Prostate gland (tissue), 2 donors: ENCODE results near the gene CDC20B. TPM values are rescaled to one million over a fixed set of nuclear protein-coding genes. Genes with fewer than 3 reads are reported as not detected.
"Not testable (repeated sequence)": the region's sequence is repeated elsewhere in the genome, so short reads cannot be mapped to it uniquely, and the experiment has no call there.

Experiments
- DNase-seq: peaks from one replicate; pipeline ENCODE4 v3.0.0-alpha.2; 2019; ENCODE audit warnings: low spot score
- H3K27ac ChIP-seq, 2 donors: fragments of 200-600 bp; sonication (generic); 2 replicates each; pipeline ENCODE4 v1.5.1; 2017 to 2019
- H3K27me3 ChIP-seq: fragments of 200-600 bp; sonication (generic); replicated peaks from 2 replicates; pipeline ENCODE4 v1.5.1; 2019; ENCODE audit not compliant: insufficient read depth
- H3K36me3 ChIP-seq, 2 donors: fragments of 200-600 bp; sonication (generic); 1 replicate in 1 of 2; 2 replicates in 1 of 2; pipeline versions ENCODE4 v1.5.1 to v1.8.1; 2017 to 2019
- H3K4me1 ChIP-seq: fragments of 200-600 bp; sonication (generic); replicated peaks from 2 replicates; pipeline ENCODE4 v1.5.1; 2019
- H3K4me3 ChIP-seq, 2 donors: fragments of 200-600 bp; sonication (generic); 2 replicates each; pipeline ENCODE4 v1.5.1; 2017 to 2019
- H3K9me3 ChIP-seq: fragments of 200-600 bp; sonication (generic); 2 replicates; pipeline ENCODE4 v1.5.1; 2017
- CTCF ChIP-seq, 4 experiments: fragments of 200-600 bp in 2 of 4; fragments of 450-650 bp in 2 of 4; sonication (generic) in 2 of 4; IDR thresholded peaks; 1 replicate in 3 of 4; 2 replicates in 1 of 4; pipeline ENCODE4 v1.5.1; 2016 to 2019; ENCODE audit warnings: antibody characterized with exemption in 4 of 4, mild to moderate bottlenecking in 2 of 4, moderate library complexity in 2 of 4
- POLR2A ChIP-seq: fragments of 450-650 bp; IDR thresholded peaks from one replicate; pipeline ENCODE4 v1.6.1; 2016; ENCODE audit warnings: antibody characterized with exemption, mild to moderate bottlenecking
- POLR2AphosphoS5 ChIP-seq: sonication (generic); formaldehyde crosslinking; IDR thresholded peaks from one replicate; pipeline ENCODE4 v1.6.1; 2017; ENCODE audit warnings: antibody characterized with exemption
- WGBS: methylation state at CpG from one replicate; pipeline ENCODE4 v1.1.5; 2018; 5-methylcytosine and 5-hydroxymethylcytosine counted together
- intact Hi-C: fragments of 100-400 bp; cut with DNase I; formaldehyde crosslinking; loops from one replicate; pipeline ENCODE4 v1.14.2; 2022
- total RNA-seq, 2 donors: library from RNA; depleted of rRNA; stranded (reverse); fragments of >200 nt; gene quantifications; one replicate each; pipeline ENCODE4 v1.1.0, GENCODE V29; 2016

The CDC20B gene
- total RNA-seq, 2 donors from 2014 or later: 1.1 TPM; not detected in 1

- H3K27me3 ChIP-seq: no peaks in the 10 kb centered on the region
- H3K9me3 ChIP-seq: no peaks in the 10 kb centered on the region
- no peak for DNase-seq
- intact Hi-C loops: no loop called here
- no peak overlapping the region for H3K4me3 ChIP-seq
- H3K27ac ChIP-seq: no peak overlapping the region
- WGBS: 83% methylated on average over 2 of the region's 2 CpGs
- TF ChIP-seq CTCF (IDR thresholded peaks at IDR 0.05): no peak
- TF ChIP-seq POLR2A: no peak
- no peak for TF ChIP-seq POLR2AphosphoS5
- H3K4me1 ChIP-seq: no peaks in the 10 kb centered on the region
- no peaks in the 10 kb centered on the region for H3K36me3 ChIP-seq
Observed at GRCh38 chr5:55110217-55110616, 62.8 kb downstream of the CDC20B start.

GRCh38 chr5:55108661-55109060, 64.3 kb downstream of the CDC20B start:
- Histone ChIP-seq H3K27me3 (no peaks in the 10 kb centered on the region), H3K36me3 (no peaks in the 10 kb centered on the region), H3K9me3 (no peaks in the 10 kb centered on the region), H3K4me1 (no peaks in the 10 kb centered on the region), H3K27ac (no peak overlapping the region), H3K4me3 (no peak overlapping the region)
- intact Hi-C loops: no loop called here
- no peak for DNase-seq
- TF ChIP-seq POLR2A: no peak
- no peak for TF ChIP-seq POLR2AphosphoS5
- no peak for TF ChIP-seq CTCF (IDR thresholded peaks at IDR 0.05)
- WGBS: 70% methylated on average over 3 of the region's 3 CpGs

DNA sequence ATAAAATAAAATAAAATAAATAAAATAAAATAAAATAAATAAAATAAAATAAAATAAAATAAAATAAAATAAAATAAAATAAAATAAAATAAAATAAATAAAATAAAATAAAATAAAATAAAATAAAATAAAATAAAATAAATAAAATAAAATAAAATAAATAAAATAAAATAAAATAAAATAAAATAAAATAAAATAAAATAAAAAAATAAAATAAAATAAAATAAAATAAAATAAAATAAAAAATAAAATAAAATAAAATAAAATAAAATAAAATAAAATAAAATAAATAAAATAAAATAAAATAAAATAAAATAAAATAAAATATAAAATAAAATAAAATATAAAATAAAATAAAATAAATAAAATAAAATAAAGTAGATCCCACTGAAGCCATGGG, 67.0 kb downstream of the CDC20B start:
- intact Hi-C loops, H3K4me1 ChIP-seq, H3K36me3 ChIP-seq, H3K9me3 ChIP-seq, H3K27me3 ChIP-seq, H3K27ac ChIP-seq, DNase-seq, H3K4me3 ChIP-seq: not testable (repeated sequence)

- TF ChIP-seq CTCF (IDR thresholded peaks at IDR 0.05) (no peak), POLR2A (no peak), POLR2AphosphoS5 (no peak)
Observed at GRCh38 chr5:55104946-55105701, 67.9 kb downstream of the CDC20B start.

GRCh38 chr5:55104036-55104772, 68.8 kb downstream of the CDC20B start:
- no peaks in the 10 kb centered on the region for H3K9me3 ChIP-seq
- intact Hi-C loops: no loop called here
- H3K4me1 ChIP-seq: no peaks in the 10 kb centered on the region
- H3K36me3 ChIP-seq: no peaks in the 10 kb centered on the region
- H3K27me3 ChIP-seq: no peaks in the 10 kb centered on the region
- H3K4me3 ChIP-seq: no peak overlapping the region
- WGBS: 88% methylated on average over 2 of the region's 2 CpGs
- DNase-seq: no peak
- no peak overlapping the region for H3K27ac ChIP-seq
- TF ChIP-seq POLR2A (no peak), POLR2AphosphoS5 (no peak), CTCF (IDR thresholded peaks at IDR 0.05) (no peak)

More at GRCh38 chr5:55104946-55105701, 67.9 kb downstream of the CDC20B start:
- 87% methylated on average over 5 of the region's 5 CpGs for WGBS
- Histone ChIP-seq H3K9me3 (no peaks in the 10 kb centered on the region), H3K4me1 (no peaks in the 10 kb centered on the region), H3K36me3 (no peaks in the 10 kb centered on the region), H3K4me3 (no peak overlapping the region), H3K27ac (no peak overlapping the region), H3K27me3 (no peaks in the 10 kb centered on the region)
- intact Hi-C loops: no loop called here
- DNase-seq: no peak
